GM18499 (cell line): ENCODE data around the gene CATSPERZ.

ENCODE experiments used
- ATAC-seq: cut with Tn5 transposase; IDR thresholded peaks from one replicate; pipeline ENCODE4 v1.9.1; 2021; ENCODE audit warnings: moderate number of reproducible peaks; ENCODE audit not compliant: insufficient read depth, unreplicated experiment

Gene CATSPERZ, protein sequence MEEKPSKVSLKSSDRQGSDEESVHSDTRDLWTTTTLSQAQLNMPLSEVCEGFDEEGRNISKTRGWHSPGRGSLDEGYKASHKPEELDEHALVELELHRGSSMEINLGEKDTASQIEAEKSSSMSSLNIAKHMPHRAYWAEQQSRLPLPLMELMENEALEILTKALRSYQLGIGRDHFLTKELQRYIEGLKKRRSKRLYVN

DNA sequence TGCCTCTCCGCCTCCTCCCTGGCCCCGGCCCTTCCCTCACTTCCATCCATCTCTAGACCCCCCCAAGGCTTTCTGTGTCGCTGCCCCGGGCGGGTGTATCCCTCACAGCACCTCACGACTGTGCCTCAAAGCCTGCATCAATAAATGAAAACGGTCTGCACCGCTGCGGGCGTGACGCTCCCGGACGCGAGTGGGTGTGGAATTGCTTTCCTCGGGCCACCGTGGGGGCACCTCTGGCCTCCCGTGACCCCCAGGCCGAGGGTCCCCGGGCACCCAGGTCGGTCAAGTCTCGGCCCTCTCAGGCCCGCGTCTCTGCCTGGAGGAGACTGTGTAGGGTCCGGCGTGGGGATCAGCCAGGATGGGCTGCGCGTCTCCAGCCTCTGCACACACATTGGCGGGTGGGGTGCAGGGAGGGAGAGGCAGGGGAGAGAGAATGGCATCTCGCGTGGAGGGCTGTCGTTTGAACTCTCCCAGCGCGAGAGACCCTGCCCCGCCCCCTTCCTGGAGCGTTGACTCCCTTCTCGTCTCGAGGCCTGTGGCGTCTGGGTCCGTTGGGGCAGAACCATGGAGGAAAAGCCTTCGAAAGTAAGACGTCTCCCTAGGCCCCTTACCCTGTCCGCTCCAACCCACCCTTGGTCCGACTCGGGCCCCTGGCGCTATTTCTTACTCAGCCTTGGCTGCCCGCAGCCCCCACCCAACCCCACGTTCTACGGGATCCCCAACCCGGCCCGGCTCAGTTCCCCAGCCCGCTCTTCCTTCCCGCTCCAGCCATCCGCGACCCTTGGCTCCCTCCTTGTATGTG lies at the start of gene CATSPERZ:
CATSPERZ (plus strand) TSS at position 512 of the 802 bp plus-strand sequence; CDS start at position 565, 53 bp downstream.
- ATAC-seq, result no peak

GRCh38 chr11:64250415-64251015 lies 49.6 kb upstream of the CATSPERZ start:
- no peak for ATAC-seq

- no peak for ATAC-seq
Measured at GRCh38 chr11:64251016-64251752, 49.0 kb upstream of the CATSPERZ start, which contains the start of gene PLCB3. TSS of gene PLCB3 (plus strand) at chr11:64251530. CDS start at chr11:64251650, 120 bp downstream.

DNA sequence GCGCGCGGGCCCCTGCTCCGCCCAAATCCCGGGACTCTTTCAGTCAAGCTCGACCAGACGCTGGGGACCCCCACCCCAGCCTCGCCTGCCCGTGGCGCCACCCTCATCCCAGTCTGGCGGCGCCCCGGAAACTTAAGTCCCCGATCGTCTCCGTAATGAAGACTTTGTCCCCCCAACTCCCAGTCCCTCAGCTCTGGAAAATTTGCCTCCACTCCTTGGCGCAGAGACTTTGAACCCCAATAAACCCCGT lies 48.5 kb upstream of the CATSPERZ start:
- ATAC-seq, result no peak

DNA sequence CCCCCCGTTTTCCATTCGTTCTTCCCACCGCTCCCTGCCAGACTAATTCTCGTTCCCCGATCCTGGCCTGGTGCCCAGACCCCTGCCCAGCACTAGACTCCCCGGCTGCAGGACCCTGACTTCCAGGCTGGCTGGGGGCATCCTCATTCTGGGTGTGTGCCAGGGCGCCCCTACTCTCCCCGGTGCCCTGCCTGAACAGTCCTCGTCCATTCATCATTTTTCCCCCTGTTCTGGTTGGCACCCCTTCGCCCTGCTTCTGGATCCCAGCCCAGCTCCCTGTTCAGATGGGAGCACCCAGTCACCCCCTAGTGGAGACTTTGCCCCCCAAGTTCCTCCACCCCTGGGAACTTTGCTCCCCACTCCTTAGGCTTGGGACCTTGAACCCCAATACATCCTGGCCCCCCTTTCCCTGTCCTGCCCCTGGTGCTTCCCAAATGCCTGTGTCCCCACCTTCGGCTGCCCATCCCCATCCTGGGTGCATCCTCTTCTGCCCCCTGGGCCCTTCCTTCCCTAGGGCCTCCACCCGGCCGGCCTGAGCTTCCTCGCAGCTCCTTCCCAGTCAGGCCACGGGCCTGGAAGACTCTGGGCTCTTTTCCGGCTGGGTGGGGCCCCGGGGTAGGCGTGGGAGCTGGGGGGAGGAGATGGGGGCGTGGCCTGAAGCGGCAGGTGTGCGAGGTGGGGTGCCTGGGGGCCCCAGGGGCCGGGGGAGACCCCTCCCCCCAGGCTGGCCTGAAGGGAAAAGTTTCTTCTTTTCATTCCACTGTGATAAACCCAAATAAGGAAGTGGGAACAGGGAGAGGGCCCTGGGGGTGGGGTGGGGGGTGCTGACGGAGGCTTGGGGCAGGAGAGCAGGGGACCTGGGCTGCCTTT lies 47.9 kb upstream of the CATSPERZ start:
- ATAC-seq, result no peak

DNA sequence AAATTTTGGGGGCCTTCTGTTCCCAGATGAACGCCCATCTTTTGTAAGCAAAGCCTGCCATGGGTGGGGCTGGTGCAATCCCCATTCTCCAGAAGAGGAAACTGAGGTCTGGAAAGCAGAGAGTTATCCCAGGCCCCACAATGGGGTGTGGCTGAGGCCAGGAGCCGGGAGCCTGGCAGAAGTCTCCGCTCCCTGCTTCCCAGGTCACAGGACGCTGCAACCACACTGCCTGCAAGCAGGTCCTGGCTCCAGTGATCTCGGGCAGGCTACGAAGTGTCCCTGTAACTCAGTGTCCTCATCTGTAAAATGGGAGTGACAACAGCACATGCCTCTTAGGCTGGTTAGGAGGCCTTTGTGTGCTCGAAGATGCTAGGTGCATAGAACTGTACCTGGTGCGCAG lies 47.1 kb upstream of the CATSPERZ start:
- ATAC-seq, result no peak

DNA sequence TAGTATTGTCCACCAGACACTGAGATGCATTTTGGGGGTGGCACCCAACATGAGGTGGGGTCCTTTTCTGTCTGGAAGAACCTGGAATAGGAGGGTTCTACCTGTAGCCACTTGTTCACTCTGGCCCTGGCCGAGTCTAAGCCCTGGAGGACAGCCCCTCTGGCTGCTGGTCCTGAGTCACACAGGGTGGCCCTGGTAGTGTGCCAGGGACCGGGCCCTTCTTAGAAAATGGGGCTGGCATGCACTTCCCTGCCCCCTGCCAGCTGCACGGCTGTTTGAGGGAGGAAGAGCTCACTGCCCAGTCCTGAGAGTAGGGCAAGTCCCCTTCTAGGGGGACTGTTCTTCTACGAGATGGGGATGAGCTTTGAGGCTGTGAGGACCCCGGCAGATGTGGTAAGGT lies 46.7 kb upstream of the CATSPERZ start:
- ATAC-seq, result no peak

DNA sequence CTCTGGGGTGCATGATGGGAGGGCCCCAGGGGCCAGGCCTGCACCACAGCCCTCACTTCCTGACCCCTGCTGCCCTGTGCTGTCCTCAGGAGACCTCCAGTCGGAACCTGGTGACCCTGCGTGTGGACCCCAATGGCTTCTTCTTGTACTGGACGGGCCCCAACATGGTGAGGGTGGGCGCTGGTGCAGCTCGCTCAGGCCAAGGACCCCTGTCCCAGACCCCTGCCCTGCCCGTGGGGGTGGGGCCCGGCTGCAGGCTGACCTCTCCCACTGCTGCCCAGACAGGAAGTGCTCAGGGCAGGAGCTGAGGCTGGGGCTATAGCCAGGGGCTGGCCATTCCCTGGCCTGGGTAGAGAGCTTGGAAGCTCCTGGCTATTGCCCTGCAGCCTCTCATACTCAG lies 45.8 kb upstream of the CATSPERZ start:
- no peak for ATAC-seq

- no peak for ATAC-seq
Measured at GRCh38 chr11:64255135-64256128, 44.7 kb upstream of the CATSPERZ start.

GRCh38 chr11:64256300-64256699 lies 43.9 kb upstream of the CATSPERZ start:
- ATAC-seq, result no peak

- no peak for ATAC-seq
Measured at GRCh38 chr11:64258356-64258755, 41.8 kb upstream of the CATSPERZ start.

GRCh38 chr11:64258946-64259532 lies 41.1 kb upstream of the CATSPERZ start:
- ATAC-seq, result no peak

GRCh38 chr11:64259533-64260067 lies 40.6 kb upstream of the CATSPERZ start:
- no peak for ATAC-seq

DNA sequence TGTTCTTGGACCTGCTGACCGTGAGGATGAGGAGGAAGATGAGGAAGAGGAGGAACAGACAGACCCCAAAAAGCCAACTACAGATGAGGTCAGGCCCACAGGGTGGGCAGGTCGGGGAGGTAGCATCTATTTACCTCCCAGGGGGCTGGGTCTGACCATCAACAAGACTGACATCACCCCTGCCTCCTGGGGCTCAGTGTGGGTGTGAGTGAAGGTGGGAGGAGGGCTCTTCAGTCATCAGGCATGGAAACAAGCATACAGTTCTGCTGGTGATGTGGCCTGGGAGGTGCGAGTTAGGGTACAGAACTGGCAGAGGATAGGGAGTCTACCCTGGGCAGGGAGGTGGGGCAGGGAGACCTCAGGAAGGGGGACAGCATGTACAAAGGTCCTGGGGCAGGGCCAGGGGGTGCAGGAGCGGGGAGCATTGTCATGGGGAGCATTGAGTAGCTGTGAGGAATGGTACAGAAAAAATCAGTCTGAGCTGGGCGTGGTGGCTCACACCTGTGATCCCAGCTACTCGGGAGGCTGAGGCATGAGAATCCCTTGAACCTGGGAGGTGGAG lies 39.9 kb upstream of the CATSPERZ start:
- no peak for ATAC-seq

DNA sequence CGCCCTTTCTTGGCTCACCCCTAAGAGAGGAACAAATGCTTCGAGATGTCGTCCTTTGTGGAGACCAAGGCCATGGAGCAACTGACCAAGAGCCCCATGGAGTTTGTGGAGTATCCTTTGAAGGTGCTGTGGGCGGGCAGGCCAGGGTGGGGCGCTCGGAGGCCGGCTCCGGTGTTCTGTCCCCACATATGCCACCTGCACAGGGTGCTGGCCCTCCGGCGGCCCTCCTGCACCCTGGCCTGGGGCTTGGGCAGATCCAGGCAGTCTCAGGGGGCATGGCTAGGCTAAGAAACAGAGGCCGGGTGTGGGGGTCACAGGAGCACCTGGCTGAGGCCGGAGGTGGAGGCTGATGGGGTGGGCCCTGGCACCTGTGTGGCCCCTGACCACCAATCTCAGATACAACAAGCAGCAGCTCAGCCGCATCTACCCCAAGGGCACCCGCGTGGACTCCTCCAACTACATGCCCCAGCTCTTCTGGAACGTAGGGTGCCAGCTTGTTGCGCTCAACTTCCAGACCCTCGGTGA lies 38.5 kb upstream of the CATSPERZ start:
- ATAC-seq, result no peak

GRCh38 chr11:64262271-64263002 lies 37.7 kb upstream of the CATSPERZ start:
- no peak for ATAC-seq
